Ascending aorta (tissue), 2 donors: ENCODE measurements around the gene SLC5A1. TPM values are rescaled to one million over a fixed set of nuclear protein-coding genes. Genes with fewer than 3 reads are reported as not detected.

Source experiments
- DNase-seq, 2 donors: peaks; one replicate each; pipeline ENCODE4 v3.0.0-alpha.2; 2019; ENCODE audit warnings: low spot score in 2 of 2
- H3K27ac ChIP-seq, 2 donors: fragments of 200-600 bp; sonication (generic); one replicate each; pipeline ENCODE4 v1.5.1; 2016 to 2017; ENCODE audit warnings: mild to moderate bottlenecking in 1 of 2
- H3K27me3 ChIP-seq: fragments of 200-600 bp; sonication (generic); one replicate; pipeline ENCODE4 v1.5.1; 2017
- H3K36me3 ChIP-seq, 2 donors: fragments of 200-600 bp; sonication (generic); one replicate each; pipeline ENCODE4 v1.5.1; 2016
- H3K4me1 ChIP-seq, 2 donors: fragments of 200-600 bp; sonication (generic); one replicate each; pipeline ENCODE4 v1.5.1; 2016 to 2017; ENCODE audit warnings: mild to moderate bottlenecking in 1 of 2
- H3K4me3 ChIP-seq, 2 donors: fragments of 200-600 bp; sonication (generic); one replicate each; pipeline ENCODE4 v1.5.1; 2016 to 2017; ENCODE audit warnings: mild to moderate bottlenecking in 1 of 2
- H3K9me3 ChIP-seq, 2 donors: fragments of 200-600 bp; sonication (generic); one replicate each; pipeline ENCODE4 v1.5.1; 2016
- intact Hi-C: fragments of 100-400 bp; cut with DNase I; formaldehyde crosslinking; loops from one replicate; pipeline ENCODE4 v1.15.1; 2023
- total RNA-seq: library from RNA; depleted of rRNA; stranded (reverse); fragments of >200 nt; gene quantifications from one replicate; pipeline ENCODE4 v1.1.0, GENCODE V29; 2016
- TF ChIP-seq, protein P1 (sequence below), 3 experiments: fragments of 200-600 bp in 2 of 3; fragments of 450-650 bp in 1 of 3; sonication (generic) in 2 of 3; IDR thresholded peaks; one replicate each; pipeline ENCODE4 v1.5.1; 2016 to 2019; ENCODE audit warnings: antibody characterized with exemption in 3 of 3, mild to moderate bottlenecking in 1 of 3, moderate library complexity in 1 of 3

Gene SLC5A1
- total RNA-seq, 1 donor from 2014 or later: not detected

GRCh38 chr22:32024796-32025195 lies 18.3 kb upstream of the SLC5A1 start:
- no peak overlapping the region for H3K27ac ChIP-seq
- TF ChIP-seq, protein P1, sequence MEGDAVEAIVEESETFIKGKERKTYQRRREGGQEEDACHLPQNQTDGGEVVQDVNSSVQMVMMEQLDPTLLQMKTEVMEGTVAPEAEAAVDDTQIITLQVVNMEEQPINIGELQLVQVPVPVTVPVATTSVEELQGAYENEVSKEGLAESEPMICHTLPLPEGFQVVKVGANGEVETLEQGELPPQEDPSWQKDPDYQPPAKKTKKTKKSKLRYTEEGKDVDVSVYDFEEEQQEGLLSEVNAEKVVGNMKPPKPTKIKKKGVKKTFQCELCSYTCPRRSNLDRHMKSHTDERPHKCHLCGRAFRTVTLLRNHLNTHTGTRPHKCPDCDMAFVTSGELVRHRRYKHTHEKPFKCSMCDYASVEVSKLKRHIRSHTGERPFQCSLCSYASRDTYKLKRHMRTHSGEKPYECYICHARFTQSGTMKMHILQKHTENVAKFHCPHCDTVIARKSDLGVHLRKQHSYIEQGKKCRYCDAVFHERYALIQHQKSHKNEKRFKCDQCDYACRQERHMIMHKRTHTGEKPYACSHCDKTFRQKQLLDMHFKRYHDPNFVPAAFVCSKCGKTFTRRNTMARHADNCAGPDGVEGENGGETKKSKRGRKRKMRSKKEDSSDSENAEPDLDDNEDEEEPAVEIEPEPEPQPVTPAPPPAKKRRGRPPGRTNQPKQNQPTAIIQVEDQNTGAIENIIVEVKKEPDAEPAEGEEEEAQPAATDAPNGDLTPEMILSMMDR (IDR thresholded peaks at IDR 0.05): no peak
- no peak for DNase-seq
- intact Hi-C loops: no loop called here
- H3K27me3 ChIP-seq: no peaks in the 10 kb centered on the region
- no peaks in the 10 kb centered on the region for H3K9me3 ChIP-seq
- H3K36me3 ChIP-seq: no peaks in the 10 kb centered on the region
- H3K4me1 ChIP-seq: no peaks in the 10 kb centered on the region
- H3K4me3 ChIP-seq: no peak overlapping the region

GRCh38 chr22:32030518-32031247 lies 12.4 kb upstream of the SLC5A1 start:
- intact Hi-C loops: no loop called here
- H3K36me3 ChIP-seq: no peaks in the 10 kb centered on the region
- H3K9me3 ChIP-seq: no peaks in the 10 kb centered on the region
- no peaks in the 10 kb centered on the region for H3K27me3 ChIP-seq
- no peak for DNase-seq
- no peak overlapping the region for H3K27ac ChIP-seq
- no peaks in the 10 kb centered on the region for H3K4me1 ChIP-seq
- TF ChIP-seq, protein P1 (IDR thresholded peaks at IDR 0.05): no peak
- H3K4me3 ChIP-seq: no peak overlapping the region

DNA sequence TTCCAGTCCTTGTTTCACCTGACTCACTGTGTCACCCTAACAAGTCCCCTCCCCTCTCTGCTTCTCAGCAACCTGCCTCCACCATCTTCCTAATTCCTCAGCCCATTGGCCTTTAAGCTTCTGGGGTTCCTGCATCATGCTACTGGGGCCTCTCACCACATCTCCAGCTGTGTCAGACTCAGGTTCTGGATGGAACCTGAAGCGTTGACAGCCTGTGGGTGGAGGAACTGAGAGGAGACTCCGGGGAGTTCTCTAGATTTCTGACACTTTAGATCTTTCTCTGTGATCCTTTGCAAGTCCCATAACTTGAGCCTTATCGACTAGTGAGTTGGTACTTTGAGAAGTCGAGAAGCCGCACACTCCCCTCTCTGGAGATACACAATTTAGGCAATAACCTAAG lies 11.6 kb upstream of the SLC5A1 start:
- TF ChIP-seq, protein P1 (IDR thresholded peaks at IDR 0.05): no peak
- no peaks in the 10 kb centered on the region for H3K36me3 ChIP-seq
- intact Hi-C loops: no loop called here
- H3K27ac ChIP-seq: no peak overlapping the region
- no peak for DNase-seq
- no peaks in the 10 kb centered on the region for H3K4me1 ChIP-seq
- no peaks in the 10 kb centered on the region for H3K27me3 ChIP-seq
- H3K9me3 ChIP-seq: no peaks in the 10 kb centered on the region
- H3K4me3 ChIP-seq: no peak overlapping the region

DNA sequence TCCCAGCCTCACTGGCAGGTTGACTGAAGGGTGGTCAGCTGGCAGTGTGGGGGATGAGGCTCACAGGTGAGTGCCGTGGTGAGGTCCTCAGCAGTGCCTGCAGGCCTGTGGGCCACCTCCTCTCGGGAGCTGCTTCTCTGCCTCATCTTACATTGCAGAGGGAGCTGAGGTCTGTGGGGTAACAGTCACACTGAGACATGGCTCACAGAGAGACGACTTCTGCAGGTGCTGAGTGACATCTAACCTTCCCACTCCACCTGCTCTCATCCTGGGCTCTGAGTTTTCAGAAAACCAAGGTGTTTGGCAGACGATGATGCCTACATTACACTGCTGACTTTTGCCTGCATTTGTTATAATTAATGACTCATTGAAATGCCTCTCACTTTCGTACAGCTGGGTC lies 8.8 kb upstream of the SLC5A1 start:
- Histone ChIP-seq H3K4me1 (no peaks in the 10 kb centered on the region), H3K9me3 (no peaks in the 10 kb centered on the region), H3K36me3 (no peaks in the 10 kb centered on the region), H3K27me3 (no peaks in the 10 kb centered on the region), H3K27ac (no peak overlapping the region), H3K4me3 (no peak overlapping the region)
- TF ChIP-seq, protein P1 (IDR thresholded peaks at IDR 0.05): no peak
- intact Hi-C loops: no loop called here
- no peak for DNase-seq

DNA sequence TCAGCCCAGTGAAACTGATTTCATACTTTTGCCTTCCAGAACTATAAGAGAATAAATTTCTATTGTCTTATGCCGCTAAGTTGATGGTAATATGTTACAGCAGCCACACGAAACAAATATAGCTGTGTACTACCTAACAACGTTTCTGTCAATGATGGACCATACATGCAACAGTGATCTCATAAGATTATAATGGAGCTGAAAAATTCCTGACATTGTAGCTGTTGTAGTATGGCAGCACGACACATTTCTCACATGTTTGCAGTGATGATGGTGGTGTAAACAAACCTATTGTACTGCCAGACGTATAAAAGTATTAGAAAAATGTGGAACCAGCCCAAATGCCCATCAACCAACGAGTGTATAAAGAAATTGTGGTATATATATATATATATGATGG lies 5.8 kb upstream of the SLC5A1 start:
- no peak overlapping the region for H3K4me3 ChIP-seq
- no peak for DNase-seq

More for the DNA sequence above, 5.8 kb upstream of the SLC5A1 start:
- H3K27ac ChIP-seq: no peak overlapping the region
- H3K36me3 ChIP-seq: no peaks in the 10 kb centered on the region
- no peaks in the 10 kb centered on the region for H3K9me3 ChIP-seq
- TF ChIP-seq, protein P1 (IDR thresholded peaks at IDR 0.05): no peak
- no peaks in the 10 kb centered on the region for H3K4me1 ChIP-seq
- H3K27me3 ChIP-seq: no peaks in the 10 kb centered on the region
- intact Hi-C loops: no loop called here
